Limb (tissue), 2 donors: Measurements from ENCODE around the gene RTL3.

Source experiments
- DNase-seq, 2 donors: peaks; one replicate each; pipeline ENCODE4 v3.0.0-alpha.2; 2016; ENCODE audit errors: extremely low spot score in 2 of 2

The RTL3 gene

DNA sequence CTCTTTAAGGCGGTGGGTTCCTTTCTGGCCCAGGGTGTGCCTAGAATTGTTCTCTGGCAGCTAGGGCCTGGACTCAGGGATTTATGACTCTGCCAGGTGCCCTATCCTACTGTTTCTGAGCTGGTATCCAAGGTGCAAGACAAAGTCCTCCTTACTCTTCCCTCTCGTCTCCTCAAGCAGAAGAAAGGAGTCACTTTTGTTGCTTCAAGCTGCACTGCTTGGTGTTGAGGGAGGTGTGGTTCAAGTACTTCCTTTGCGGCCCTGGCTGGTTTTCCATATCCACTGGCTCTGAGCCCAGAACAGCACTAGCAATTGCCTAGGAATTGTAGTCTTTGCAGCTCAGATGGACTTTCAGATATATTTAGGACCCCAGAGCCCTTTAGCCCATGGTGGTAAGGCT is 39.3 kb downstream of the RTL3 start:
- DNase-seq = no peak

DNA sequence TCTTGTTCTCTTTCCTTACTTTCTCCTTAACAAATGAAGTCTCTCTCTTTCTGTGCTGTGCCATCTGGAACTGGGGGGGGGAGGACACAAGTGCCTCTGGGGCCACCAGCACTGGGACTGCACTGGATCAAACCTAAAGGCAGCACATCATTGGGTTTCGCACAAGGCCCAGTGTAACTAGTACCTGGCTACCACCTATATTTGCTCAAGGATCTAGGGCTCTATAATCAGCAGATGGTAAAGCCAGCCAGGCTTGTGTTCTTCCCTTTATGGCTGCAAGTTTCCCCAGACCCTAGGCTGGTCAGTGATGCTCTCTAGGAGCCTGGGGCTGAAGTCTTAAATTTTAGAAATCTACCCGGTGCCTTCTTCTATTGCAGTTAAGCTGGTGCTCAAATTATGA is 40.1 kb downstream of the RTL3 start:
- DNase-seq = no peak

DNA sequence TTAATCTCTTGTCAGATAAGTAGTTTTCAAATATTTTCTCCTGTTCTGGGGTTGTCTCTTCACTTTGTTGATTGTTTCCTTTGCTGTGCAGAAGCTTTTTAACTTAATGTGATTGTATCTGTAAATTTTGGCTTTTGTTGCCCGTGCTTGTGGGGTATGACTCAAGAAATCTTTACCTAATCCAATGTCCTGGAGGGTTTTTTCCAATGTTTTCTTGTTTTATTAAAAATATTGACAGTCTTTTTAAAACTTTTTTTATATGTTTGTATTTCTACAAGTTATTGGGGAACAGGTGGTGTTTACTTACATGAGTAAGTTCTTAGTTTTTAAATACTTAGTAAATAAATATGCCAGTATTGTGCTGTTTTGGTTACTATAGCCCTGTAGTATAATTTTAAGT is 44.9 kb downstream of the RTL3 start:
- DNase-seq = no peak
